Common myeloid progenitor, CD34-positive (primary cell): ENCODE measurements around the gene GJA4.

Experiments used
- CTCF ChIA-PET: fragments of 350-600 bp; sonication (Branson Sonifier 250); formaldehyde crosslinking; loops from one replicate; lab custom pipeline; 2021; ENCODE audit warnings: antibody characterized with exemption; lab: Charles Lee
- POLR2A ChIA-PET: fragments of 350-600 bp; sonication (Branson Sonifier 250); formaldehyde crosslinking; loops from one replicate; lab custom pipeline; 2021; ENCODE audit warnings: antibody characterized with exemption; lab: Charles Lee
- DNase-seq, 3 donors: peaks; one replicate each; pipeline versions ENCODE4 v3.0.0 to v3.0.0-alpha.2; 2013
- H3K27ac ChIP-seq, 2 experiments: 1 replicate in 1 of 2; 2 replicates in 1 of 2; pipeline ENCODE4 v1.7.0; 2013; ENCODE audit warnings: inconsistent platforms in 2 of 2, low read length in 2 of 2, mild to moderate bottlenecking in 2 of 2, low read depth in 1 of 2, moderate library complexity in 1 of 2; ENCODE audit not compliant: severe bottlenecking in 2 of 2, insufficient read depth in 1 of 2, poor library complexity in 1 of 2
- H3K27me3 ChIP-seq, 5 experiments: replicated peaks in 2 of 5; 1 replicate in 3 of 5; 2 replicates in 2 of 5; pipeline versions ENCODE4 v1.6.1 to v1.7.0; 2013; ENCODE audit warnings: low read length in 4 of 5, mild to moderate bottlenecking in 2 of 5, moderate library complexity in 2 of 5, inconsistent platforms in 1 of 5; ENCODE audit not compliant: insufficient read depth in 5 of 5, control insufficient read depth in 4 of 5
- H3K36me3 ChIP-seq, 4 experiments: 1 replicate in 2 of 4; 2 replicates in 2 of 4; pipeline versions ENCODE4 v1.6.1 to v1.7.0; 2013; ENCODE audit warnings: low read length in 3 of 4, control low read depth in 1 of 4, mild to moderate bottlenecking in 1 of 4; ENCODE audit not compliant: control insufficient read depth in 4 of 4, insufficient read depth in 4 of 4
- H3K4me1 ChIP-seq, 4 experiments: 1 replicate in 3 of 4; 2 replicates in 1 of 4; pipeline versions ENCODE4 v1.6.1 to v1.7.1; 2013; ENCODE audit warnings: low read length in 3 of 4, mild to moderate bottlenecking in 3 of 4, control low read depth in 1 of 4, inconsistent platforms in 1 of 4, moderate library complexity in 1 of 4; ENCODE audit not compliant: control insufficient read depth in 4 of 4, insufficient read depth in 4 of 4; ENCODE audit errors: control extremely low read depth in 1 of 4
- H3K4me3 ChIP-seq, 7 experiments: 1 replicate in 4 of 7; 2 replicates in 3 of 7; pipeline versions ENCODE4 v1.5.1 to v1.7.0; 2013; ENCODE audit warnings: mild to moderate bottlenecking in 7 of 7, low read length in 6 of 7, moderate library complexity in 6 of 7, inconsistent platforms in 2 of 7, low read depth in 2 of 7, control low read depth in 1 of 7; ENCODE audit not compliant: insufficient read depth in 4 of 7, control insufficient read depth in 1 of 7; ENCODE audit errors: extremely low read depth in 1 of 7
- H3K9me3 ChIP-seq, 5 experiments: 1 replicate in 4 of 5; 2 replicates in 1 of 5; pipeline versions ENCODE4 v1.6.1 to v1.7.1; 2013; ENCODE audit warnings: low read length in 4 of 5, mild to moderate bottlenecking in 2 of 5, inconsistent platforms in 1 of 5, low read depth in 1 of 5, moderate library complexity in 1 of 5; ENCODE audit not compliant: control insufficient read depth in 4 of 5, insufficient read depth in 2 of 5; ENCODE audit errors: control extremely low read depth in 1 of 5
- WGBS: methylation state at CpG from one replicate; pipeline ENCODE4 v1.1.5; 2013; ENCODE audit not compliant: insufficient coverage; 5-methylcytosine and 5-hydroxymethylcytosine counted together

The GJA4 gene

GRCh38 chr1:34842952-34843371 lies 50.2 kb downstream of the GJA4 start:
- ChIA-PET POLR2A (no interaction called here), CTCF (interaction anchor here (1.3 to 1.7 kb wide), 4 partner anchors 9 to 19 kb away, joined by 3 to 6 read pairs (median 4); no protein-coding TSS in a partner anchor)
- Histone ChIP-seq H3K4me1 (peaks cover 0 to 47% (median 2%) of the 10 kb centered on the region in 4 experiments), H3K9me3 (no peaks in the 10 kb centered on the region), H3K27me3 (no peaks in the 10 kb centered on the region), H3K4me3 (no peak overlapping the region), H3K27ac (no peak overlapping the region), H3K36me3 (peaks cover 0 to 3% (median under 1%) of the 10 kb centered on the region in 4 experiments)
- DNase-seq, result no peak
- WGBS, result 75% methylated on average over 4 of the region's 4 CpGs

GRCh38 chr1:34843392-34844251 lies 50.8 kb downstream of the GJA4 start:
- Histone ChIP-seq H3K4me3 (no peak overlapping the region), H3K4me1 (peaks cover 0 to 47% (median 2%) of the 10 kb centered on the region in 4 experiments), H3K27ac (no peak overlapping the region), H3K9me3 (no peaks in the 10 kb centered on the region), H3K27me3 (no peaks in the 10 kb centered on the region), H3K36me3 (peaks cover 0 to 3% (median 1%) of the 10 kb centered on the region in 4 experiments)
- ChIA-PET CTCF (interaction anchor here (1.0 to 1.8 kb wide), 9 partner anchors 9 to 59 kb away, joined by 3 to 6 read pairs (median 3); partner anchors contain the start of gene SMIM12), POLR2A (no interaction called here)
- DNase-seq, result peak in 1 of 3 donors; percentile 33
- 53% methylated on average over 10 of the region's 14 CpGs for WGBS

GRCh38 chr1:34844252-34844634 lies 51.4 kb downstream of the GJA4 start:
- Histone ChIP-seq H3K36me3 (peaks cover 0 to 4% (median 2%) of the 10 kb centered on the region in 4 experiments), H3K9me3 (no peaks in the 10 kb centered on the region), H3K27me3 (no peaks in the 10 kb centered on the region), H3K4me1 (peaks cover 0 to 47% (median 2%) of the 10 kb centered on the region in 4 experiments), H3K4me3 (no peak overlapping the region), H3K27ac (no peak overlapping the region)
- POLR2A ChIA-PET, result no interaction called here
- DNase-seq, result no peak
- WGBS, result 100% methylated on average over 2 of the region's 4 CpGs
- CTCF ChIA-PET, result interaction anchor here (1.0 to 1.8 kb wide), 6 partner anchors 9 to 60 kb away, joined by 3 to 6 read pairs (median 3); partner anchors contain the start of gene SMIM12
